Kidney tubule cell (primary cell): ENCODE data around the gene NKX6-2.
"Not testable (repeated sequence)": the region's sequence is repeated elsewhere in the genome, so short reads cannot be mapped to it uniquely, and the experiment has no call there.

Experiments used
- DNase-seq: peaks from one replicate; pipeline ENCODE4 v3.0.0-alpha.2; 2018; ENCODE audit warnings: low spot score

NKX6-2 gene

GRCh38 chr10:132797986-132798385 lies 12.0 kb upstream of the NKX6-2 start:
- not testable (repeated sequence) for DNase-seq

GRCh38 chr10:132796846-132797245 lies 10.9 kb upstream of the NKX6-2 start:
- no peak for DNase-seq

- no peak for DNase-seq
Measured at GRCh38 chr10:132793871-132794849, 8.2 kb upstream of the NKX6-2 start.

GRCh38 chr10:132793213-132793612 lies 7.3 kb upstream of the NKX6-2 start:
- DNase-seq: no peak

- no peak for DNase-seq
Measured at GRCh38 chr10:132792796-132793195, 6.8 kb upstream of the NKX6-2 start.

- not testable (repeated sequence) for DNase-seq
Measured at GRCh38 chr10:132792099-132792498, 6.2 kb upstream of the NKX6-2 start.

- DNase-seq: no peak
Measured at GRCh38 chr10:132790934-132791829, 5.2 kb upstream of the NKX6-2 start.

GRCh38 chr10:132790470-132790869 lies 4.5 kb upstream of the NKX6-2 start:
- no peak for DNase-seq

- no peak for DNase-seq
Measured at GRCh38 chr10:132789659-132790148, 3.8 kb upstream of the NKX6-2 start.

GRCh38 chr10:132788831-132789219 lies 2.9 kb upstream of the NKX6-2 start:
- no peak for DNase-seq

- DNase-seq: peak; percentile 29
Measured at GRCh38 chr10:132788180-132788830, 2.4 kb upstream of the NKX6-2 start.

- DNase-seq: no peak
Measured at GRCh38 chr10:132787495-132788179, 1.7 kb upstream of the NKX6-2 start.

- DNase-seq: no peak
Measured at GRCh38 chr10:132786884-132787494, 1.0 kb upstream of the NKX6-2 start.

- no peak for DNase-seq
Measured at GRCh38 chr10:132786476-132786883, 533 bp upstream of the NKX6-2 start.

GRCh38 chr10:132784866-132785722 lies 853 bp downstream of the NKX6-2 start:
- no peak for DNase-seq

- no peak for DNase-seq
Measured at GRCh38 chr10:132783940-132784865, 1.7 kb downstream of the NKX6-2 start.

GRCh38 chr10:132783165-132783939 lies 2.6 kb downstream of the NKX6-2 start:
- no peak for DNase-seq

- DNase-seq: no peak
Measured at GRCh38 chr10:132781556-132781955, 4.4 kb downstream of the NKX6-2 start.
